Cerebellar cortex (tissue), 1 donor: ENCODE data around the gene SELPLG.
"Not testable (repeated sequence)": the region's sequence is repeated elsewhere in the genome, so short reads cannot be mapped to it uniquely, and the experiment has no call there.

Source experiments
- DNase-seq: peaks from one replicate; pipeline ENCODE4 v3.0.0-alpha.2; 2015; ENCODE audit warnings: low spot score

The SELPLG gene

GRCh38 chr12:108589028-108589839, 44.5 kb downstream of the SELPLG start:
- no peak for DNase-seq

GRCh38 chr12:108587826-108588225, 45.9 kb downstream of the SELPLG start:
- no peak for DNase-seq

GRCh38 chr12:108586306-108586705, 47.4 kb downstream of the SELPLG start:
- no peak for DNase-seq

- DNase-seq, result no peak
Observed at GRCh38 chr12:108585864-108586263, 47.8 kb downstream of the SELPLG start.

- DNase-seq, result no peak
Observed at GRCh38 chr12:108584456-108585065, 49.1 kb downstream of the SELPLG start.

GRCh38 chr12:108583991-108584390, 49.7 kb downstream of the SELPLG start:
- DNase-seq, result no peak

- DNase-seq, result no peak
Observed at GRCh38 chr12:108582978-108583770, 50.5 kb downstream of the SELPLG start.

GRCh38 chr12:108582509-108582908, 51.2 kb downstream of the SELPLG start:
- no peak for DNase-seq

GRCh38 chr12:108581311-108582227, 52.1 kb downstream of the SELPLG start:
- DNase-seq, result no peak

GRCh38 chr12:108580531-108580930, 53.2 kb downstream of the SELPLG start:
- DNase-seq, result no peak

- no peak for DNase-seq
Observed at GRCh38 chr12:108578813-108579212, 54.9 kb downstream of the SELPLG start.

GRCh38 chr12:108578264-108578663, 55.4 kb downstream of the SELPLG start:
- no peak for DNase-seq

- no peak for DNase-seq
Observed at GRCh38 chr12:108577458-108577857, 56.2 kb downstream of the SELPLG start.

GRCh38 chr12:108576660-108577234, 56.9 kb downstream of the SELPLG start:
- DNase-seq, result no peak

- no peak for DNase-seq
Observed at GRCh38 chr12:108575199-108575912, 58.3 kb downstream of the SELPLG start.

- not testable (repeated sequence) for DNase-seq
Observed at GRCh38 chr12:108574276-108574675, 59.4 kb downstream of the SELPLG start.

- no peak for DNase-seq
Observed at GRCh38 chr12:108573317-108573716, 60.4 kb downstream of the SELPLG start.

- no peak for DNase-seq
Observed at GRCh38 chr12:108572166-108572790, 61.4 kb downstream of the SELPLG start.
